NCI-H82 (cell line): ENCODE results near the gene GOLGA8O.
"Not testable (repeated sequence)": the region's sequence is repeated elsewhere in the genome, so short reads cannot be mapped to it uniquely, and the experiment has no call there.

Source experiments
- DNase-seq: peaks from one replicate; lab custom pipeline; 2025; lab: John Stamatoyannopoulos, UW

Gene GOLGA8O

GRCh38 chr15:32455534-32455933 lies at the start of gene GOLGA8O:
GOLGA8O (minus strand) TSS chr15:32455634; CDS start chr15:32455536, 98 bp downstream.
- not testable (repeated sequence) for DNase-seq

- DNase-seq: not testable (repeated sequence)
Observed at GRCh38 chr15:32504152-32504811, 48.8 kb upstream of the GOLGA8O start.

GRCh38 chr15:32502946-32503345 lies 47.5 kb upstream of the GOLGA8O start:
- not testable (repeated sequence) for DNase-seq

GRCh38 chr15:32492768-32493167 lies 37.3 kb upstream of the GOLGA8O start:
- DNase-seq: not testable (repeated sequence)

GRCh38 chr15:32486474-32486873 lies 31.0 kb upstream of the GOLGA8O start:
- DNase-seq: not testable (repeated sequence)

GRCh38 chr15:32483377-32483776 lies 27.9 kb upstream of the GOLGA8O start:
- DNase-seq: not testable (repeated sequence)

- DNase-seq: not testable (repeated sequence)
Observed at GRCh38 chr15:32481683-32482082, 26.2 kb upstream of the GOLGA8O start.

- not testable (repeated sequence) for DNase-seq
Observed at GRCh38 chr15:32468076-32468475, 12.6 kb upstream of the GOLGA8O start.

- not testable (repeated sequence) for DNase-seq
Observed at GRCh38 chr15:32440445-32440977, 14.9 kb downstream of the GOLGA8O start.

- DNase-seq: not testable (repeated sequence)
Observed at GRCh38 chr15:32434102-32434963, 21.1 kb downstream of the GOLGA8O start.

GRCh38 chr15:32427635-32428034 lies 27.8 kb downstream of the GOLGA8O start:
- DNase-seq: not testable (repeated sequence)

- not testable (repeated sequence) for DNase-seq
Observed at GRCh38 chr15:32426511-32426910, 28.9 kb downstream of the GOLGA8O start.

GRCh38 chr15:32407903-32408302 lies 47.5 kb downstream of the GOLGA8O start:
- DNase-seq: not testable (repeated sequence)

GRCh38 chr15:32403192-32403591 lies 52.2 kb downstream of the GOLGA8O start, which contains the start of gene GOLGA8K:
GOLGA8K (minus strand) TSS chr15:32403292; CDS start chr15:32403194, 98 bp downstream.
- DNase-seq: not testable (repeated sequence)

GRCh38 chr15:32396522-32396921 lies 58.9 kb downstream of the GOLGA8O start:
- DNase-seq: not testable (repeated sequence)
